Testis (tissue), 2 donors: Measurements from ENCODE around the gene APCDD1.

Source experiments
- CTCF ChIP-seq, 3 experiments: fragments of 450-650 bp in 2 of 3; fragments of 200-600 bp in 1 of 3; sonication (generic) in 1 of 3; IDR thresholded peaks; one replicate each; pipeline ENCODE4 v1.5.1; 2016 to 2019; ENCODE audit warnings: antibody characterized with exemption in 3 of 3, mild to moderate bottlenecking in 2 of 3, moderate library complexity in 1 of 3
- POLR2A ChIP-seq: fragments of 450-650 bp; IDR thresholded peaks from one replicate; pipeline ENCODE4 v1.6.1; 2017; ENCODE audit warnings: antibody characterized with exemption, mild to moderate bottlenecking, moderate library complexity

- TF ChIP-seq POLR2A: no peak
- TF ChIP-seq CTCF (IDR thresholded peaks at IDR 0.05): no peak
Measured at GRCh38 chr18:10441472-10441871, 13.0 kb upstream of the APCDD1 start.
